KBM-7 (cell line): ENCODE results near the gene STOX1.
"Not testable (repeated sequence)": the region's sequence is repeated elsewhere in the genome, so short reads cannot be mapped to it uniquely, and the experiment has no call there.

ENCODE experiments used
- DNase-seq: peaks from one replicate; pipeline ENCODE4 v3.0.0-alpha.2; 2015
- in situ Hi-C: fragments of 300-500 bp; cut with MboI; formaldehyde crosslinking; loops from 2 replicates; pipeline ENCODE4 v1.14.3; 2020; ENCODE audit warnings: low sequenced_read_pairs, low pct_unique_long_range_greater_than_20kb, mixed read lengths

The STOX1 gene

GRCh38 chr10:68826764-68827591 is at the start of gene STOX1:
STOX1 (plus strand) TSS chr10:68827531; CDS start chr10:68827624, 93 bp downstream.
- in situ Hi-C loops, result no loop called here
- DNase-seq, result peak; percentile 78

DNA sequence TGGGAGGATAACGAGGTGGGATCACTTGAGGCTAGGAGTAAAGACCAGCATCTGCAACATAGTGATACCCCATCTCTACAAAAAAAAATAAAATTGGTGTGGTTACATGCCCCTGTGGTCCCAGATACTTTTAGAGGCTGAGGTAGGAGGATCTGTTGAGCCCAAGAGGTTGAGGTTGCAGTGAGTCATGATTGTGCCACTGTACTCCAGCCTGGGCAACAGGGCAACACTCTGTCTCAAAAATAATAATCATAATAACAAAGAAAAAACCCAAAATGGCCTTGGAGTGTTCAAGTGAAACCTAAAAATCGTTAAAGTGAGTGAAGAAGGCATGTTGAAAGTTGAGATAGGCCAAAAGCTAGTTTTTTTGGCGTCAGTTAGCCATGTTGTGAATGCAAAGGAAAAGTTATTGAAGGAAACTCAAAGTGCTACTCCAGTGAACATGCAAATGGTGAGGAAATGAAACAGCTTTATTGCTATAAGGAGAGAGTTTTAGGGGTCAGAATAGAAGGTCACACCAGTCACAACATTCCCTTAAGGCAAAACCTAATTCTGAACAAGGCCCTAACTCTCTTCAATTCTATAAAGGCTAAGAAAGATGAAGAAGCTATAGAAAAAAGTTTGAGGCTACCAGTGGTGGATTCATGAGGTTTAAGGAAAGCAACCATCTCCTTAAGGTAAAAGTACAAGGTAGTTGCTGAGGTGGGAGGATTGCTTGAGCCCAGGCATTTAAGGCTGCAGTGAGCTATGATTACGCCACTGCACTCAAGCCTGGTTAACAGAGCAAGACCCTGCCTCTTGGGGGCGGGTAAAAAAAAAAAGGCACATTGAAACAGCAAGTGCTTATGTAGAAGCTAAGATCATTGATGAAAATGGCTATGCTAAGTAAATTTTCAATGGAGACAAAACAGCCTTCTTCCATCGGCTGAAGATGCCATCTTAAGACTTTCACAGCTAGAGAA is 45.4 kb upstream of the STOX1 start:
- in situ Hi-C loops, result no loop called here
- DNase-seq, result no peak

- DNase-seq, result no peak
- in situ Hi-C loops, result no loop called here
These were observed 42.9 kb upstream of the STOX1 start for GRCh38 chr10:68784476-68784875.

DNA sequence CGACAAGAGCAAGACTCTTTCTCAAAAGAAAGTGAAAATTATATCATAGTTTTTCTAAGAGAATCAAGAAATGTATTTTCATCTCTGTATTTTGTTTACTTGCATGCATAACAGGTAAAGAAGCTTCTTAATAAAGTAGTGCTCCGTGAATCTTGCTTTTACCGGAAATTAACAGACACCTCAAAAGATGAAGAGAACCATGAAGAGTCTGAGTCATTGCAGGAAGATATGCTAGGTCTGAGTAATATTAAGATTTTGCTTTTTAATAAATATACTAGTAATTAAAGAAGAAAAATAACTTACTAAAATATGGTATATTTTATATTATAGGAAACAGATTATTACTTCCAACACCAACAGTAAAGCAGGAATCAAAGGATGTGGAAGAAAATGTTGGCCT is 39.5 kb upstream of the STOX1 start:
- in situ Hi-C loops, result no loop called here
- DNase-seq, result no peak

DNA sequence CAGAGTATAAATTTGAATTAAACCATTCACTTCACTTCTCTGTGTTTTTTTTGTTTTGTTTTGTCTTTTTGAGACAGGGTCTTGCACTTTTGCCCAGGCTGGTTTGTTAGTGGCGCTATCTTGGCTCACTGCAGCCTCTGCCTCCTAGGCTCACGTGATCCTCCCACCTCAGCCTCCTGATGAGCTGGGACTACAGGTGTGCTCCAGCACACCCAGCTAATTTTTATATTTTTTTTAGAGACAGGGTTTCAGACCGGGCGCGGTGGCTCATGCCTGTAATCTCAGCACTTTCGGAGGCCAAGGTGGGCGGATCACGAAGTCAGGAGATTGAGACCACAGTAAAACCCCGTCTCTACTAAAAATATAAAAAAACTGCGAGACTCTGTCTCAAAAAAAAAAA is 36.9 kb upstream of the STOX1 start:
- in situ Hi-C loops, result no loop called here
- no peak for DNase-seq

DNA sequence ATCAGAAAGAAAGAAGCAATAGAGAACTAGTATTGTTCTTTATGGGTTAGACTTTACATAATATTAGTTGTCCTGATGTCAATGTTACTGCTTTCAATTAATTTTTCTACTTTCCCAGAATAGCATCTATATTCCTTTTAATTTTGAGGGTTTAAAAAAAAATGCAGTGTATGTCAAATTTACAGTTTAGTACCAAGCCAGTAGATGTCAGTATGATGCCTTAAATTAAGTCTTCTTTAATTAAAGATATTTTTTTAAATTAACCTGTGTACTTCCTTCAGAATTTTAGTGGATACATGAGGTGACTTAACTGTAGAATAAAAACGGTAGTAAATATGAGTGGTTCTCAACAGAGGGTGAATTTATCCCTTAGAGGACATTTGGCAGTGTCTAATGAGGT is 35.2 kb upstream of the STOX1 start:
- no peak for DNase-seq
- in situ Hi-C loops, result no loop called here

GRCh38 chr10:68795886-68796532 is 31.3 kb upstream of the STOX1 start:
- no peak for DNase-seq
- in situ Hi-C loops, result no loop called here

DNA sequence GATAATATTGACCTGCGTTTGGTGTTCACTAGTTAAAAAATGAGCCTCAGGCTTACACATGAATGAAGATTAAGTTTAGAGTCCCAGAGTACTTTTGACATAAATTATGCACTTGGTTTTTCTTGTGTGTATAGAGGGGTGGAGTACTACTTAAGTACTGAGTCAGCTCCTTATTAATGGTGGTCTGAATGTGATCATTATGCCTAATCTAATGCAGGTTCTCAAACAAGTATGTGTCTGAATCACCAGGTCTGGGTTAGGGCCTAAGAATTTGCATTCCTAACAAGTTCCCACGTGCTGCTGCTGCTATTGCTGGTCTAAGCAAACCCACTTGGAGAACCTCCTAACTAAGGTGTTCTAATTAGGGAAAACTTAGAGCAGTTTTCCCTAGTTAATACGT is 30.7 kb upstream of the STOX1 start:
- in situ Hi-C loops, result no loop called here
- no peak for DNase-seq

GRCh38 chr10:68800211-68800610 is 27.1 kb upstream of the STOX1 start:
- in situ Hi-C loops, result no loop called here
- no peak for DNase-seq

- no peak for DNase-seq
- in situ Hi-C loops, result no loop called here
These were observed 22.6 kb upstream of the STOX1 start for GRCh38 chr10:68804692-68805091.

GRCh38 chr10:68810830-68811229 is 16.5 kb upstream of the STOX1 start:
- in situ Hi-C loops, DNase-seq: not testable (repeated sequence)

DNA sequence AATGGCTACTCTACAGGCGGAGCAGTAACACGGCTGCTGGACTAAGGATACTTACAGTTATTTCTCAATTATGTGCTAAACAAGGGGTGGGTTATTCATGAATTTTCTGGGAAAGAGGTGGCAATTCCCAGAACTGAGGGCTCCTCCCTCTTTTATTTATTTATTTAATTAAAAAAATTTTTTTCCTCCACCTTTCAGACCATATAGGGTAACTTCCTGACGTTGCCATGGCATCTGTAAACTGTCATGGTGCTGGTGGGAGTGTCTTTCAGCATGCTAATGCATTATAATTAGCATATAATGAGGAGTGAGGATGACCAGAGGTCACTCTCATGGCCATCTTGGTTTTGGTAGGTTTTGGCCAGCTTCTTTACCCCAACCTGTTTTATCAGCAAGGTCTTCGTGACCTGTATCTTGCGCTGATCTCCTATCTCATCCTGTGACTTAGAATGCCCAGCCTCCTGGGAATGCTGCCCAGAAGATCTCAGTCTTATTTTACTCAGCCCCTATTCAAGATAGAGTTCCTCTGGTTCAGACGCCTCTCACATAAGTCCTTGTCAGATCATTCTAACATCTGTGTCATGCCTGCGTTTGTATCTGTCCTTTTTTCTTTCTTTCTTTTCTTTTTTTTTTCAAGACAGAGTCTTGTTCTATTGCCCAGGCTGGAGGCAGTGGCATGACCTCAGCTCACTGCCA is 15.9 kb upstream of the STOX1 start:
- in situ Hi-C loops, result no loop called here
- DNase-seq, result no peak

- in situ Hi-C loops, result no loop called here
- DNase-seq, result no peak
These were observed 14.9 kb upstream of the STOX1 start for GRCh38 chr10:68812420-68812819.

- DNase-seq, result no peak
These were observed 13.8 kb upstream of the STOX1 start for GRCh38 chr10:68813559-68813958.

DNA sequence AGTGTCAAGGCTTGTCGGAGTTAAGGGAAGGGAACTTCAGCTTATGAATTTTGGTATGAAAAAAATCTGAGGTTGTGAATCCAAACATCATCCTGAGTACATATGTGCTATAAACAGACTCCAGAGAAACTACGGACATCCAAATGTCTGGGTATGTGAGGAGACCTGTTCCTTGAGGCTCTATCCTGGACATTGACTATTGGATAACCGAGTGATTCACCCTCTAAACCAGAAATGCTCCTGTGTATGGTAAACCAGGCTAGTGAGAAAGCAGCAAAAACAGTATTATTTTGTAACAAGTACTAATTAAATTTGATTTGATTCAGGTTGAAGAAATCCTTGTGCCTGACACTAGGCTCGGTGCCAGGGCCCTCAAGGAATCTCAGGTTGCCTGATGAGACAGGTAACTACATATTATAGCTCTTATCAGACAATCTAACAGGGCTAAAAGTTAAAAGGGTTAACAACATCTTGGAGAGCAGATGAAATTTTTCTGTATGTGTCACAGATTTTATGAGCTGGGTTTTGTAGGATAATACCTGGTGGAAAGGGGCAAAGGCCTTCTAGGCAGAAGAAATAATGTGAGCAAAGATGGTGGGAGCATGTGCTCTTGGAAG is 10.4 kb upstream of the STOX1 start:
- DNase-seq, result no peak

More at GRCh38 chr10:68813559-68813958, 13.8 kb upstream of the STOX1 start:
- in situ Hi-C loops, result no loop called here

DNA sequence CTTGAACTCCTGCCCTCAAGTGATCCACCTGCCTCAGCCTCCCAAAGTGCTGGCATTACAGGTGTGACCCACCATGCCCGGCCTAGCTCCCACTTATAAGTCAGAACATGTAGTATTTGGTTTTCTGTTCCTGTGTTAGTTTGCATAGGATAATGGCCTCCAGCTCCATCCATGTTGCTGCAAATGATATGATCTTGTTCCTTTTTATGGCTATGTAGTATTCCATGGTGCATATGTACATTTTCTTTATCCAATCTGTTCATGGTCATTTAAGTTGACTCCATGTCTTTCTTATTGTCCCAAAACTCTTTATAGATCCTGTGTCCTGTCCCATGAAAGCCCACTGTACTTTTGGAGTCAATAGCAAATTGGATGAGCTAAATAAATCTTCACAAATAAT is 7.0 kb upstream of the STOX1 start:
- in situ Hi-C loops, DNase-seq: not testable (repeated sequence)

More for the DNA sequence above, 10.4 kb upstream of the STOX1 start:
- in situ Hi-C loops, result no loop called here

DNA sequence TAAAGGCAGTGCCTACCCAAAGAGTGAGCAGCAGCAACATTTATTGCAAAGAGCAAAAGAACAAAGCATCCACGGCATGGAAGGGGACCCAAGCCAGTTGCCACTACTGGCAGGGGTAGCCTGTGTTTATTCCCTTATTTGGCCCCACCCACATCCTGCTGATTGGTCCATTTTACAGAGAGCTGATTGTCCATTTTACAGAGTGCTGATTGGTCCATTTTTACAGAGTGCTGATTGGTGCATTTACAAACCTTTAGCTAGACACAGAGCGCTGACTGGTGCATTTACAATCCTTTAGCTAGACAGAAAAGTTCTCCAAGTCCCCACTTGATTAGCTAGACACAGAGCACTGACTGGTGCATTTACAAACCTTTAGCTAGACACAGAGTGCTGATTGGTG is 4.7 kb upstream of the STOX1 start:
- DNase-seq, result not testable (repeated sequence)

DNA sequence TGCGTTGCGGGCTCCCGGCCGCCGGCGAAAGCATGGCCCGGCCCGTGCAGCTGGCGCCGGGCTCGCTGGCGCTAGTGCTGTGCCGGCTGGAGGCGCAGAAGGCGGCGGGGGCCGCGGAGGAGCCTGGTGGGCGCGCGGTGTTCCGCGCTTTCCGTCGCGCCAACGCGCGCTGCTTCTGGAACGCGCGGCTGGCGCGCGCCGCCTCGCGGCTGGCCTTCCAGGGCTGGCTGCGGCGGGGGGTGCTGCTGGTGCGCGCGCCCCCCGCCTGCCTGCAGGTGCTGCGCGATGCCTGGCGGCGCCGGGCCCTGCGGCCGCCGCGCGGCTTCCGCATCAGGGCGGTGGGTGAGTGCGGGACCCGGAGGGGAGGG is 245 bp downstream of the STOX1 start:
- DNase-seq, in situ Hi-C loops: not testable (repeated sequence)

More for the DNA sequence above, 4.7 kb upstream of the STOX1 start:
- in situ Hi-C loops, result not testable (repeated sequence)
